SU-DHL-6 (cell line): Measurements from ENCODE around the gene ABHD16B.

Source experiments
- EZH2phosphoT487 ChIP-seq: fragments of 200-600 bp; sonication (generic), shearing (Covaris generic); conservative IDR thresholded peaks from 2 replicates; pipeline ENCODE4 v1.6.1; 2018; ENCODE audit warnings: mild to moderate bottlenecking, antibody characterized with exemption, low read length, moderate library complexity, mixed read lengths
- TF ChIP-seq, protein P1 (sequence below): fragments of 200-600 bp; sonication (generic); IDR thresholded peaks from one replicate; pipeline ENCODE4 v1.5.1; 2017; ENCODE audit warnings: antibody characterized with exemption, mild to moderate bottlenecking, low read length, moderate library complexity; ENCODE audit not compliant: insufficient read depth, poor library complexity, severe bottlenecking

DNA sequence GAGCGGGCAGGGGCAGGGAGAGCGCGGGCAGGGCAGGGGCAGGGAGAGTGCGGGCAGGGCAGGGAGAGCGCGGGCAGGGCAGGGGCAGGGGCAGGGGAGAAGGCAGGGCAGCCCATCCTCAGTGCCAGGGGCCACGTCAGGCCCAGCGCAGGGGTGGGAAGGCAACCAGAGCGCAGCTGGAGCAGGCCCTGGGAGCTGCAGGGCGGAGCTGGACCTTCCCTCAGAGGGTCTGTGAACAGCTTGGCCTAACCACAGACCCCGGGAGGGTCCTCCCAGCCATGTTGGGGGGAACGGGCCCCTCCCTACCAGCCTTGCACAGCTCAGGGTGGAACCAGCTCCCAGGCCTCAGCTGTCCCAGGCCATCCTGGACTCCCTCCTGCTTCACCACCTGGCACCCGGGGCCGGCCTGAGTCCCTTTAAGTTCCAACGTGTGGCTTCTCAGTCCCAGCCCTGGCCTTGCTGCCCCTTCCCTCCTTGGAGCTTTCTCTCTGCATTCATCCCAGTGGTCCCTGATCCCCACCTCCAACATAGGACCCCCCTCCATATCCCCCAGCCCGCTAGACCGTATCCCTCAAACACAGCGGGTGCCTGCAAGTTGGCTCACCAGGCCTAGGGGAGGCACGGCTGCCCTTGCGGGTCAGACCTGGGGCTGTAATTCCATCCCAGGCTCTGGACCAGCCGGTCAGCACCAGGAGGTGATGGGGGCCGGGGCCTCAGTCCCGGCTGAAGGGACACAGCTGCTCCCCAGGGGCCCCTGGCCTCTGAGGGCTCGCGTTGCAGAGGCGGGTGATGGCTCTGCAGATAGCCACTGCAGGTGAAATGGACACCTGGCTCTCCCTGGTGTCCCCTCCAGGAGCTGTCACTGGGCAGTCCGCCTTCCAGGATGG, 24.6 kb upstream of the ABHD16B start:
- TF ChIP-seq, protein P1, sequence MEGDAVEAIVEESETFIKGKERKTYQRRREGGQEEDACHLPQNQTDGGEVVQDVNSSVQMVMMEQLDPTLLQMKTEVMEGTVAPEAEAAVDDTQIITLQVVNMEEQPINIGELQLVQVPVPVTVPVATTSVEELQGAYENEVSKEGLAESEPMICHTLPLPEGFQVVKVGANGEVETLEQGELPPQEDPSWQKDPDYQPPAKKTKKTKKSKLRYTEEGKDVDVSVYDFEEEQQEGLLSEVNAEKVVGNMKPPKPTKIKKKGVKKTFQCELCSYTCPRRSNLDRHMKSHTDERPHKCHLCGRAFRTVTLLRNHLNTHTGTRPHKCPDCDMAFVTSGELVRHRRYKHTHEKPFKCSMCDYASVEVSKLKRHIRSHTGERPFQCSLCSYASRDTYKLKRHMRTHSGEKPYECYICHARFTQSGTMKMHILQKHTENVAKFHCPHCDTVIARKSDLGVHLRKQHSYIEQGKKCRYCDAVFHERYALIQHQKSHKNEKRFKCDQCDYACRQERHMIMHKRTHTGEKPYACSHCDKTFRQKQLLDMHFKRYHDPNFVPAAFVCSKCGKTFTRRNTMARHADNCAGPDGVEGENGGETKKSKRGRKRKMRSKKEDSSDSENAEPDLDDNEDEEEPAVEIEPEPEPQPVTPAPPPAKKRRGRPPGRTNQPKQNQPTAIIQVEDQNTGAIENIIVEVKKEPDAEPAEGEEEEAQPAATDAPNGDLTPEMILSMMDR = no peak
- TF ChIP-seq EZH2phosphoT487 = no peak
